Activated CD8-positive, alpha-beta memory T cell treated with anti-CD3 and anti-CD28 coated beads, Interleukin-2, amount 50 U/mL, for 24 hours (primary cell): ENCODE data around the gene THSD4.
"Not testable (repeated sequence)": the region's sequence is repeated elsewhere in the genome, so short reads cannot be mapped to it uniquely, and the experiment has no call there.

Experiments
- DNase-seq: peaks from one replicate; pipeline ENCODE4 v3.0.0-alpha.2; 2020; ENCODE audit errors: extremely low read depth

The THSD4 gene

GRCh38 chr15:71121442-71121841 lies 6.2 kb downstream of the THSD4 start:
- no peak for DNase-seq

GRCh38 chr15:71124937-71125790 lies 9.9 kb downstream of the THSD4 start:
- no peak for DNase-seq

- DNase-seq = no peak
Measured at GRCh38 chr15:71125831-71126450, 10.7 kb downstream of the THSD4 start.

GRCh38 chr15:71127083-71127482 lies 11.8 kb downstream of the THSD4 start:
- no peak for DNase-seq

GRCh38 chr15:71128159-71128558 lies 12.9 kb downstream of the THSD4 start:
- not testable (repeated sequence) for DNase-seq

- no peak for DNase-seq
Measured at GRCh38 chr15:71128939-71129562, 13.8 kb downstream of the THSD4 start.

- no peak for DNase-seq
Measured at GRCh38 chr15:71129669-71130068, 14.4 kb downstream of the THSD4 start.

GRCh38 chr15:71131601-71132362 lies 16.5 kb downstream of the THSD4 start:
- DNase-seq = no peak

GRCh38 chr15:71133747-71134472 lies 18.6 kb downstream of the THSD4 start:
- DNase-seq = no peak

GRCh38 chr15:71136159-71136783 lies 21.0 kb downstream of the THSD4 start:
- DNase-seq = no peak

- DNase-seq = no peak
Measured at GRCh38 chr15:71136793-71137518, 21.7 kb downstream of the THSD4 start.

- no peak for DNase-seq
Measured at GRCh38 chr15:71138473-71138872, 23.2 kb downstream of the THSD4 start.

GRCh38 chr15:71139241-71139640 lies 24.0 kb downstream of the THSD4 start:
- DNase-seq = no peak

- no peak for DNase-seq
Measured at GRCh38 chr15:71141572-71141971, 26.3 kb downstream of the THSD4 start.

GRCh38 chr15:71142780-71143179 lies 27.5 kb downstream of the THSD4 start:
- no peak for DNase-seq

- no peak for DNase-seq
Measured at GRCh38 chr15:71143373-71144310, 28.4 kb downstream of the THSD4 start.

GRCh38 chr15:71145648-71146047 lies 30.4 kb downstream of the THSD4 start:
- DNase-seq = no peak

- no peak for DNase-seq
Measured at GRCh38 chr15:71146580-71146982, 31.3 kb downstream of the THSD4 start.

- DNase-seq = no peak
Measured at GRCh38 chr15:71148048-71148447, 32.8 kb downstream of the THSD4 start.
